MCF 10A (cell line): Measurements from ENCODE around the gene VAT1L. TPM values are rescaled to one million over a fixed set of nuclear protein-coding genes. Genes with fewer than 3 reads are reported as not detected.
A peak's percentile ranks its signal among the peaks of the same experiment; 100 is the strongest.

Experiments
- BruUV-seq: library from RNA; stranded (reverse); fragments of 400-500 nt; replicated peaks from 2 replicates; lab custom pipeline; 2021; lab: Mats Ljungman, UMichigan
- CTCF ChIA-PET: fragments of 300-600 bp; sonication (Branson Sonifier 250); formaldehyde crosslinking; extraction: SDS; loops from one replicate; lab custom pipeline; 2021; ENCODE audit warnings: antibody characterized with exemption, inconsistent platforms; lab: Yijun Ruan, JAX
- POLR2A ChIA-PET: fragments of 300-600, 350-650 bp; sonication (Branson Sonifier 250); formaldehyde crosslinking; extraction: SDS; loops from one replicate; lab custom pipeline; 2020; ENCODE audit warnings: antibody characterized with exemption, inconsistent platforms; lab: Yijun Ruan, JAX
- DNase-seq: peaks from one replicate; pipeline ENCODE4 v3.0.0-alpha.2; 2018; ENCODE audit not compliant: unreplicated experiment
- H3K27ac Mint-ChIP-seq: one replicate; pipeline ENCODE4 v1.8.0; 2022; ENCODE audit warnings: mild to moderate bottlenecking, low read depth, mixed read lengths; ENCODE audit not compliant: unreplicated experiment
- H3K27me3 Mint-ChIP-seq: one replicate; pipeline ENCODE4 v1.8.0; 2022; ENCODE audit warnings: mixed read lengths; ENCODE audit not compliant: insufficient read depth, unreplicated experiment
- H3K36me3 Mint-ChIP-seq: one replicate; pipeline ENCODE4 v1.8.0; 2022; ENCODE audit warnings: mild to moderate bottlenecking, moderate library complexity, mixed read lengths; ENCODE audit not compliant: insufficient read depth, unreplicated experiment
- H3K4me1 Mint-ChIP-seq: one replicate; pipeline ENCODE4 v1.8.0; 2022; ENCODE audit warnings: mixed read lengths; ENCODE audit not compliant: insufficient read depth, unreplicated experiment
- H3K4me3 Mint-ChIP-seq: one replicate; pipeline ENCODE4 v1.8.0; 2022; ENCODE audit warnings: mild to moderate bottlenecking, moderate library complexity, mixed read lengths; ENCODE audit not compliant: unreplicated experiment
- H3K9me3 Mint-ChIP-seq: one replicate; pipeline ENCODE4 v1.8.0; 2022; ENCODE audit warnings: mixed read lengths; ENCODE audit not compliant: unreplicated experiment
- CTCF ChIP-seq: fragments of 200-600 bp; IDR thresholded peaks from one replicate; pipeline ENCODE4 v1.8.0; 2022; ENCODE audit warnings: antibody characterized with exemption, mild to moderate bottlenecking; ENCODE audit not compliant: unreplicated experiment
- intact Hi-C: fragments of 100-400 bp; cut with micrococcal nuclease; formaldehyde crosslinking; loops from 2 replicates; pipeline ENCODE4 v1.14.1; 2022
- total RNA-seq: library from RNA; stranded (reverse); gene quantifications from 2 replicates; pipeline ENCODE4 v1.2.3, GENCODE V29; 2022

The VAT1L gene
- total RNA-seq, 1 experiment from 2014 or later = 1.1 TPM

GRCh38 chr16:77969861-77970260 is 181.5 kb downstream of the VAT1L start:
- no peak for DNase-seq
- ChIA-PET CTCF (interaction anchor here (0.5 to 10.5 kb wide), 21 partner anchors 10 to 841 kb away, joined by 3 to 124 read pairs (median 5); partner anchors contain the start of gene WWOX), POLR2A (interaction anchor here (0.7 kb wide), 1 partner anchor 293 kb away, joined by 3 read pairs; no protein-coding TSS in a partner anchor)
- no peak overlapping the region for H3K4me3 Mint-ChIP-seq
- no peak for TF ChIP-seq CTCF
- peaks cover 1% of the 10 kb centered on the region for H3K36me3 Mint-ChIP-seq
- peaks cover 15% of the 10 kb centered on the region for H3K27me3 Mint-ChIP-seq
- intact Hi-C loops = loop anchor here (2.0 to 10.0 kb wide), 2 partner anchors 125 to 187 kb away; partner anchors contain the start of gene WWOX
- H3K9me3 Mint-ChIP-seq = no peaks in the 10 kb centered on the region
- H3K4me1 Mint-ChIP-seq = peaks cover 7% of the 10 kb centered on the region
- no TSS peak for BruUV-seq
- H3K27ac Mint-ChIP-seq = no peak overlapping the region

- DNase-seq = no peak
- H3K4me1 Mint-ChIP-seq = peaks cover 7% of the 10 kb centered on the region
- CTCF ChIA-PET = interaction anchor here (0.5 to 10.5 kb wide), 33 partner anchors 9 to 1104 kb away, joined by 3 to 124 read pairs (median 6); partner anchors contain the start of gene WWOX
- POLR2A ChIA-PET = no interaction called here
- H3K27me3 Mint-ChIP-seq = peaks cover 10% of the 10 kb centered on the region
- no peak for TF ChIP-seq CTCF
- no peak overlapping the region for H3K27ac Mint-ChIP-seq
- intact Hi-C loops = loop anchor here (2.0 to 10.0 kb wide), 2 partner anchors 124 to 188 kb away; partner anchors contain the start of gene WWOX
- H3K9me3 Mint-ChIP-seq = no peaks in the 10 kb centered on the region
- BruUV-seq = no TSS peak
- H3K4me3 Mint-ChIP-seq = no peak overlapping the region
- no peaks in the 10 kb centered on the region for H3K36me3 Mint-ChIP-seq
These were observed 182.0 kb downstream of the VAT1L start for GRCh38 chr16:77970371-77970770.

GRCh38 chr16:77971306-77972061 is 183.1 kb downstream of the VAT1L start:
- H3K9me3 Mint-ChIP-seq = no peaks in the 10 kb centered on the region
- no peak overlapping the region for H3K27ac Mint-ChIP-seq
- ChIA-PET POLR2A (no interaction called here), CTCF (interaction anchor here (0.6 to 10.5 kb wide), 36 partner anchors 10 to 977 kb away, joined by 3 to 124 read pairs (median 5); no protein-coding TSS in a partner anchor)
- no TSS peak for BruUV-seq
- peak; percentile 90 for DNase-seq
- intact Hi-C loops = loop anchor here (1.0 to 10.0 kb wide), 8 partner anchors 20 to 735 kb away; partner anchors contain the start of gene WWOX
- TF ChIP-seq CTCF = peak; percentile 85
- no peak overlapping the region for H3K4me3 Mint-ChIP-seq
- H3K27me3 Mint-ChIP-seq = peaks cover 3% of the 10 kb centered on the region
- H3K4me1 Mint-ChIP-seq = peaks cover 7% of the 10 kb centered on the region
- H3K36me3 Mint-ChIP-seq = no peaks in the 10 kb centered on the region

- H3K9me3 Mint-ChIP-seq = no peaks in the 10 kb centered on the region
- ChIA-PET CTCF (interaction anchor here (0.6 to 10.5 kb wide), 33 partner anchors 8 to 735 kb away, joined by 3 to 124 read pairs (median 5); no protein-coding TSS in a partner anchor), POLR2A (no interaction called here)
- no peak overlapping the region for H3K27ac Mint-ChIP-seq
- H3K36me3 Mint-ChIP-seq = no peaks in the 10 kb centered on the region
- no peak for TF ChIP-seq CTCF
- no peaks in the 10 kb centered on the region for H3K27me3 Mint-ChIP-seq
- intact Hi-C loops = loop anchor here (10.0 kb wide), 1 partner anchor 123 kb away; the partner anchor contains the start of gene WWOX
- H3K4me3 Mint-ChIP-seq = no peak overlapping the region
- BruUV-seq = no TSS peak
- no peak for DNase-seq
- peaks cover 7% of the 10 kb centered on the region for H3K4me1 Mint-ChIP-seq
These were observed 183.7 kb downstream of the VAT1L start for GRCh38 chr16:77972062-77972392.
